Islet precursor cell (in vitro differentiated cells): ENCODE results near the gene FBXO42.
"Not testable (repeated sequence)": the region's sequence is repeated elsewhere in the genome, so short reads cannot be mapped to it uniquely, and the experiment has no call there.

ENCODE experiments used
- DNase-seq: peaks from one replicate; pipeline ENCODE4 v3.0.0-alpha.2; 2018

The FBXO42 gene

DNA sequence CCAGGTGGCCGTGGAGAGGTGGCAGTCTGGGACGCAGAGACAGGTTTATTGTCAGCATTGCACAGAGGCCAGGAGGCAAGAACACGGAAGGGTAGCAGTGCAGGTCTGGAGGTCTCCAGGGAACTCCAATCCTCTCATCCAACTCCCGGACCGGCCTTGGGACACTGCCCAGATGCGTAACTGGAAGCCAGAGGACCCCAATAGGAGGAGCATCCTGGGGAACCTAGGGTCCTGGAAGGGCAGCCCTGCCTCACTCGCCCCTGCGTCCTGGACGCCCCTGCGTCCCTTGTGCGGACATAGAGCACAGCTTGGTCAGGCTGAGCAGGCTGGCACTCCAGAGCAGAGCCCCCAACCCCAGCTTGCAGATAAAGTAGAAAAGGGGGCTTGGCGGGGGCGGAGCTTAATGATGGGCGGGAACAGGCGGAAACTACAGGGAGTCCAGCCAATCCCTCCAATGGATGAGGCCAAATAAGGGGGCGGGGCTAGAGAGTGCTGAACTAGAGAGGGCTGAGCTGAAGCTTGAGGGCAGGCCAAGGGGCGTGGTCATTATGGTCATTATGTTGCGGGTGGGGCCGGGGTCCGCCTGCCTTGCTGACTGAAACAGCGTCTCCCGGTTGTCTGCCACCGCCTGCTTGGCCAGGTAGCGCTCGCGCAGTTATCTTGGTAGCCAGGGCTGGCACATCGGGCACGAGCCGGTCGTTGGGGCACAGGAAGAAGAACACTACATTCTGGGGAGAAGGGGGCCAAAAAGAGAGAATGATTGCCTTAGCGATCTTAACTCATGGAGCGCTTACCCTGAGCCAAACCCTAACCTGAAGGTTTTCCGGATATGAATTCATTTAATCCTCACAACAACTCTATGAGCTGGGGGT is 136.2 kb downstream of the FBXO42 start:
- DNase-seq: peak; percentile 98

DNA sequence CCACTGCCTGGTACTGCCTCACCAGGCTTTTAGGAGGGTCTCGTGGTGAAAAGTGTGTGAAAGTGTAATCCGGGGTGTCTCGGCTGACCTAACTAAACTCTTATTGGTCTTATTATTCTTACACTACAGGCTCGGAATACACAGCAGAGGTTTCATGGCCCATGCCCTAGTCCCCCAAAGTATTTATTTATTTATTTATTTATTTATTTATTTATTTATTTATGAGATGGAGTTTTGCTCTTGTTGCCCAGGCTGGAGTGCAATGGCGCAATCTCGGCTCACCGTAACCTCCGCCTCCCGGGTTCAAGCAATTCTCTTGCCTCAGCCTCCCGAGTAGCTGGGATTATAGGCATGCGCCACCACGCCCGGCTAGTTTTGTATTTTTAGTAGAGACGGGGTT is 137.0 kb downstream of the FBXO42 start:
- not testable (repeated sequence) for DNase-seq

DNA sequence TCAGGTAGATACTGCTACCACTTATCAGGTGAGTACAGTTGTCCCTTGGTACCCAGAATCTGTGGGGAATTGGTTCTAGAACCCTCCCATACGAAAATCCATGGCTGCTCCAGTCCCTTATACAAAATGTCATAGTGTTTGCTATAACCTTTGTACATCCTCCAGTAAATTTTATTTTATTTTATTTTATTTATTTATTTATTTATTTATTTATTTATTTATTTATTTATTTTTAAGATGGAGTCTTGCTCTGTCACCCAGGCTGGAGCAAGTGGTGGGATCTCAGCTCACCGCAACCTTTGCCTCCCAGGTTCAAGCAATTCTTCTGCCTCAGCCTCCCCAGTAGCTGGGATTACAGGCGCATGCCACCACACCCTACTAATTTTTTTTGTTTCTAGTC is 138.7 kb downstream of the FBXO42 start:
- DNase-seq: not testable (repeated sequence)

DNA sequence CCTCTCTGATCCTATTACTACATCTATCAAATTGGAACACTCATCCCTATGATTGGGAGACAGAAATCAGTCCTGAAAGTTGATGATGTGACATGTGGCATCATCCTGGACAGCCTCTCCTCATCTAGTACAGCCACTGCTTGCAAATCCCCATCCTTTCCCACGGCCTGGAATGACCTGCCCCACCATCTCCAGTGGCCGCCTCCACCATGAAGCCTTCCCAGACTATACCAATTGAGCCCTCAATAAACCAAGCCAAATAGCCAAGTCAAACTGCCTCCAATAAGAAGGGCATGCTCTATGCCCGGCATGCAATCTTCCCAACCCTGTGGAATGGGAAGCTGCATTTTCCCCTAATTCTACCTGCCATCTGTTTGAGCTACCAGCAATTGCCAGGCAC is 139.3 kb downstream of the FBXO42 start:
- no peak for DNase-seq

DNA sequence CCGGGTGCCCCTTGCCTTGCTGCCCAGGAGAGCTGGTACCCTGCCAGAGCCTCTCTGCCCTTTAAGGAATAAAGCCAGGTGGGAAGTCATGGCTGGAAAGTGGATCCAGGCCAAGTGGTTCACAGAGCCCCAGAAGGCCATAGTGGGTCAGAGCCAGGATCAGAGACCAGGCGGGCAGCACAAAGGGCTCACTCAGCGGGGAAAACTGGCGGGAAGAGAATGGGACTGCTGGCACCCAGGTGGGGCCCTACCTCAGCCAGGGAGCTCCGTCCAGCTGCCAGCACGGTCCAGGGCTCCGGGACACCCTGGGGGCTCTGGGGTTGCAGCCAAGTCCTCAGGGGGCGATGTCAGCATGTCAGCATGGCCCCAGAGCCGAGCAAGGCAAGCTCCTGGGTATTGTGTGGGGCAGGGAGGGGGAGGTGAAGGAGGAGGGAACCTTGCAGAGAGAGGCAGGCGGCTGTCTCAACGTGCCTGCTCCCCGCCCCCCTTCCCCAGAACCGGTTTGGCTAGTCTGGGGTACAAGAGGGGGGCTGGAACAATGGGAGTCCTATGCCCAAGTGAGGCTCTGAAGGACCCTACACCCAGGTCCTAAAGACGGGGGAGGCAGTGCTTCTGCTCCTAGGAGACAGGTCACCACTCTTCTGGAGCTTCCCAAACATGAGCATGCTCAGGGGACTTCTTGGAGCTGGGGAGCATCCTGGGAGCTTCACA is 139.9 kb downstream of the FBXO42 start, which contains the start of gene ARHGEF19:
Gene ARHGEF19, minus strand, starts transcription at position 402 of the 711 bp plus-strand sequence. CDS start 3,598 bp downstream, outside the sequence.
- DNase-seq: peak; percentile 86

DNA sequence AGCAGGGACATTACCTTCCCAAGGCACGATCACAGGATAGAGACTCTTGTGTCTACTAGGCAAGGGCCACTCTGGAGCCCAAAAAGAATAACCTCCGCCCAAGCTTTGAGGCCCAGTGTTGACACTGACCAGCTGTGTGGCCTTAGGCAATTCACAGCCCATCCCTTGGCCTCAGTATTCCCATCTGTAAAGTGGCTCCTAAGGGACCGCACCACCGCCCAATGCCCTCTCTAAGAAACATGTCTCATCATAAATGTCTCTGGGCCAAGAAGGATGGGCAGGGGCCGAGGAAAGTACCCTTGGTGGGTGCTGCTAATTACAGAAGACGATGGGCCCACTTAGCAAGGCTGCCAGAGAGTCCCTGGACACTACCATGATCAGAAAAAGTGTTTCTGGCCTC is 140.5 kb downstream of the FBXO42 start:
- DNase-seq: no peak

DNA sequence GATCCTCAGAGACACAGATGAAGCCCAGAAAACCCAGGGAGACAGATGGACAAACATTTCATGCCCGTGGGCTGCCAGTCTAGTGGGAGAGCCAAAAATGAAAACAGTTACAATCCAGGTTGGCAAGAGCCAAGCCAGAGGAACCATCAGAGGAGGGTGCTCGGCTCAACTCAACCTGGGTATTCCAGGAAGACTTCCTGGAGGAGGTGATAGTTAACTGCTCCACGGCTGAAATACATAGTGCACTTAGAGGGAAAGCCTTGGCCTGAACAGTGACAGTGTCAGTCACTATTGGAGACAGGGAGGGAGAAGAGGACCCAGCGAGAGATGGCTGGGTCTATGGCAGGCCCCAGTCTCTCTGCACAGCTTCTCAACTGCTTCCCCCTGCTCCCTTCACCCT is 141.7 kb downstream of the FBXO42 start:
- peak; percentile 50 for DNase-seq

DNA sequence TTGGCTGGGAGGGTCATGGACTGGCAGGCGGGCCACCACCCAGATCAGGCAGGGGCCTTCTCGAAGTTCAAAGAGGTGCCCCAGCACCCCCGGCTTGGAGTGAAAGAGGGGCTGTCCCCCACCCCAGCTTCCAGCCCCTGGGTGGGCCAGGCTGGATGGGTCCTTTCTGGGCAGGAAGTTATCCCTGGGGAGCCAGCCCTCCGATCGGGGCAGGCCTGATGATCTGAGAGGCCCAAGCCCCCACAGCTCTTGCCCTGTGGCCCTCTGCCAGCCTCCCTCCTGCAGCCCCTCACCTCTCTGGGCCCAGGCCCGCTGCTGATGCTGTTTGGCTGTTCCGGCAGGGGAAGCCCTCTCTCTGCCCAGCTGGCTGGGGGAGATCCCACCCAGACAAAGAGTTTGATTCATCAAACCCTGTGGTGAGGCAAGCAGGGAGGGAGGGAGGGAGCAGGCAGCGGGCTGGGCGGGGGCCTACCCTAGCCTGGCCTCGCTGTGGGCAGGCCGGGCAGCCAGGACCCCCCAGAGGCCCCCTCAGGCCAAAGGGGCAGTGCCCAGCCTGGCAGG is 142.4 kb downstream of the FBXO42 start:
- no peak for DNase-seq

DNA sequence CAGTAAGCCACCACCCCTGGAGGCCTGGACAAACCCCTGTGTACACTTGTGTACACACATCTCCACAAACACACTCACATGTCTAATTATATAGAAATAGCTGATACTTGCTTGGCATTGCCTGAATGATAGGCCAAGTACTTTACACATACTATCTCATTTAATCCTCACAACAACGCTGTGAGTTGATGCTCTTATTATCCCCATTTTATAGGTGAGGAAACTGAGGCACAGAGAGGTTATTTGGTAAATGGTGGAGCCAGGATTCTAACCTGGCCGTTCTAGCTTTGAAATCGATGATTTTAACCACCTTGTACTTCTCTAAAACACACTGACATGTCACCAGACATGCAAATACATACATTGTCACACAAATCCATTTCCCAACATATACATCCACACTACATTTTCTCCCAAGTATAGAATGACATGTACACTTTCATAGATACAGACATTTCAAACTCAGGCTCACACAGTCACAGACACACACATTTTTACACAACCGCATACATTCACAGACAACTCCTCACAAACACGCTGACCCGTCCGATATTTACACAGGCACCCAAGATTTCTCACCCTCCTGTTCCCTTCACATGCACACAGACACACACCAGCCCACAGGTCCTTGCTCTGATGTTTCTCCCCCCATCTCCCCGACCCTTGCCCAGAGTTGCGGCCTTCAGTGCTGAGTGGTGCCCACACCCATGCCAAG is 143.0 kb downstream of the FBXO42 start:
- no peak for DNase-seq

DNA sequence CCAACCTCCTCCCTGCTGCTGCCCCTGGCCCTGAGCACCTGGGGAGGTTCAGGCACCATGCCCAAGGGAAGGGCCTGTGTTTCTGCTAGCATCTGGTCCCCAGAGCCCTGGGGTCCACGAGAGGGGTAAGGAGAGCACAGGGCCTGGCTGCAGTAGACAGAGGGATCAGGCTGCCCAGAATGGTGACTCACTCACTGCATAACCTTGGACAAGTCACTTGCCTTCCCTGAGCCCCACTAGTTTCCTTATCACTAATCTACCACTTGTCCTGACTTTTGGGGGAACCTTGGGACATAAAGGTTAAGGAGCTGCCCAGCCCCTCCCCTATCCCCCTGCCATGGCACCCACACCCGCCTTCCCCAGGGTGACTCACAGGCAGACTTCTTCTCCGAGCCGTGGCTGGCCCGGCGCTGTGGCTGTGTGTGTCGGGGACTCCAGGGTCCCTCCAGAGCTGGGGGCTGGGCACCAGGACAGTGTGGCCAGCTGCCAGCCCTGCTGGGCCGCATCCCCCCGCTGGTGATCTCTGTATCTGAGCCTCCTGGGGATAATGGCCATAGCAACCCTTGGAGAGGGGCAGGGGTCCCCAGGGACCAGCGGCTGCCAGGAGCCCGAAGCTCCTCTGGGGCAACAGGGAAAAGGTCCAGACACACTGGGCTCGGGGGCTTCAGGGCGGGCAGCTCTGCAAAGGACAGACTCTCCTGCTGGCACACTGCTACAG is 143.9 kb downstream of the FBXO42 start:
- DNase-seq: no peak

DNA sequence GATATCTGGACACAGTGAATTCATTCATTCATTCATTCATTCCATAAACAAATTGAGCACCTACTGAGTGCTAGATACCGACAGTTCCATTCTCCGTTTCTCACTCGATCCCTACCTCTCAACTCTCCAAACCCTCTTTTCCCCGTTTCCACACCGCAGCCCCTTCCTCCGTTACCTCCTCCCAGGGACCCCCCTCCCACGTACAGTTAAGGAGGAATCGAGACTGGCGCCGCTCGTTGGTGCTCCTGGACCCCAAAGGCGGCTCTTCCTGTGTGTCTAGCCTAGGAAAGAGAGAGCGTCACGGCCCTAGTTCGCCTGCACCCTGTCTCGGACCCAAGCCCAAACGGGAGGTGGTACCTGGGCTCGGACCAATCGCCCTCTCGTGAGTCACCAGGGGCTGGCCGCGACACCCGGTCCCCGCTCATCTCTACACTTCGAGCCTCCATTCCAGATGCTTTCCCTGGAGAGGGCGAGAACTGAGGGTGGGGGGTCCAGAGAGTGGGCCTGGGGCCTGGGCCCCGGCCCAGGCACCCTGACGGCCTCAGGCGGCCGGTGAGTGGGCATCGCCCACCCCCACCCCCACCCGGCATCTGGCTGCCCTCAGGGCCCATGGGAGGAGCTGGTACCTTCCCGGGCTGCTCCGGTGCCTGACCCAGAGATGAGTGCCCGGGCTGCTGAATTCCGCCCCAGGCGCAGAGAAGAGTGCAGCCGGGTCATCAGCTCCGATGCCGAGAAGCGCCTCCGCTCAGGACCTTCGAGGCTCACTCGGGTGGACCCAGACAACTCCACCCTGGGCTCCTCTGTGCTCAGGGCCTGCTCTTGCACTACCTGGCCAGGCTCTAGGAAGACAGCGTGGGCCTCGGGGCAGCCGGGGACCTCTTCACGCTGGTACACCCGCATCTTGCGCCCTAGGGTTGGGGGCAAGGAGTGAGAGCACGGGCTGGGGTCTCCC is 144.7 kb downstream of the FBXO42 start:
- DNase-seq: peak; percentile 78

DNA sequence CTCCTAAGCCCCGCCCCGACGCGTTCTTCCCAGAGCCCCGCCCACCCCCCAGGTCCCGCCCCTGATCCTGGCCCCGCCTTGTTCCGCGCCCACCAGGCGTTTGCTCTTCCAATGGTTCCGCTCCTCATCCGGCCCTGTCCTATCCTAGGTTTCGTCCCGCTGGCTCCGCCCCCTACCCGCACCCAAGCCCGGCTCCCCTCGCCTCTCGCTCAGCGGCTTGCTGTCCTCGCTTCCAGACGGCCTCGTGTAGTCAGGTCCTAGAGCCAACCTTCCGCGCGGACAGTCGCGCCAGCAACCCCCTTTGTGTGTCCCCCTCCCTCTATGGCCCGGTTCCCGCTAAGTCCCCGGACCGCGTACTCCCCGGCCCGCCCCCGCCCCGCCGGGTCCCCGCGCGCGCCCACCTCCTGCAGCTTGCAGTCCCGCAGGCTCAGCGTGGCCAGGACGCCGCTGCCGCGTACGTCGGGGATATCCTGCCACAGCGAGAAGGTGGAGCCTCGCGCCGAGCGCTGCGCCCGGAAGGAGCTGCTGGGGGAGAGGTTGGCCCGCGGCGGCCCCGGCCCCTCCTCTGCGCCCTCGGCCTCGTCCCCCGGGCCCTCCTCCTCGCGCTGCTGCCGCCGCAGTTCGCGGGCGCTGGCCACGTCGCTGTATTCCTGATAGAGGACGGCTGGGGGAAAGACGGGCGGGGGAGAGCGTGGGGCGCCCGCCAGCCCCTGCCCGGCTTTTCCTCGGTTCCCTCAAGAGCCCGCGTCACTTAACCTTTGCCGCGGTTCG is 145.5 kb downstream of the FBXO42 start:
- DNase-seq: peak; percentile 99

DNA sequence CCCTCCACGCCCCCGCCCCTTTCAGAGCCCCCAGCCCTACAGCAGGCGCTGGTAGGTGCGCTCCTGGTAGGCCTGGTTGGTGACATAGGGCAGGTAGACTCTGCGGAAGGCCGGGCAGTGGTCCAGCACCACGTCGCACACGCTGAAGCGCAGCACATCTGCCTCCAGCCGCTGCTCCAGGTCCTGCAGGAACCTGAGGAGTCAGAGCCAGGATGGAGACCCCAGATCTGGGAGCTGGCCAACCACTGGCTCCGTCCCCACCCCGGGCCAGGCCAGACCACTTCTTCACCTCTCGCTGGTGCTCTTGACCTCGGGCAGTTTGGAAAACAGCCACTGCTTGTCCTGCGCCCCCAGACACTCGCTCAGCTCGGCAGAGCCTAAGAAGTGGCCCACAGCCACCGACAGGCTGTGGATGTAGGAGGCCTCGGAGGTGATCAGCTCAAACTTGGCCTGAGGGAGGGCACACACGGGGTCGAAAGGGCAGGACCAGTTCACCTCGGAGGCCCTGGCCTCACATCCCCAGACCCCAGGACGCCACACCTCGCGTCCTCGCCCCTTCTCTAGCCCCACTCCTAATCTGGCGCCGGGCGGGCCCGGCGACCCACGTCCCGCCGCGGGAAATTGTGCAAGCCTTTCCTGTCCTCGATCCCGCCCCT is 146.3 kb downstream of the FBXO42 start:
- no peak for DNase-seq

DNA sequence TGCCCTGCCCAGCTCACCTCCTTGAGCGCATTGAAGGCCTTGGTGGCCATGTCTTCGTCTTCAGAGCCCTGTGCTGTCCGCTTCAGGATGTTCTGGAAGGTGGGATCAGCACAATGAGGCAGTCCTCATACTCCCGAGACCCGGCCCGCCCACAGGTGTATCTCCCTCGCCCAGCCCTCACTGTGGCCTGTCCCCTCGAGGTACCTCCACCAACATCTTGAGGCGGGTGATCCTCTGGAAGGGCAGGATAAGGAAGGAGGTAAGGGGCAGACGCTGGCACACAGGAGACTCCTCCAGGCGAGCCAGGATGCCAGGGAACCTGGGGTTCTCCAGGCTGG is 147.0 kb downstream of the FBXO42 start:
- DNase-seq: no peak

DNA sequence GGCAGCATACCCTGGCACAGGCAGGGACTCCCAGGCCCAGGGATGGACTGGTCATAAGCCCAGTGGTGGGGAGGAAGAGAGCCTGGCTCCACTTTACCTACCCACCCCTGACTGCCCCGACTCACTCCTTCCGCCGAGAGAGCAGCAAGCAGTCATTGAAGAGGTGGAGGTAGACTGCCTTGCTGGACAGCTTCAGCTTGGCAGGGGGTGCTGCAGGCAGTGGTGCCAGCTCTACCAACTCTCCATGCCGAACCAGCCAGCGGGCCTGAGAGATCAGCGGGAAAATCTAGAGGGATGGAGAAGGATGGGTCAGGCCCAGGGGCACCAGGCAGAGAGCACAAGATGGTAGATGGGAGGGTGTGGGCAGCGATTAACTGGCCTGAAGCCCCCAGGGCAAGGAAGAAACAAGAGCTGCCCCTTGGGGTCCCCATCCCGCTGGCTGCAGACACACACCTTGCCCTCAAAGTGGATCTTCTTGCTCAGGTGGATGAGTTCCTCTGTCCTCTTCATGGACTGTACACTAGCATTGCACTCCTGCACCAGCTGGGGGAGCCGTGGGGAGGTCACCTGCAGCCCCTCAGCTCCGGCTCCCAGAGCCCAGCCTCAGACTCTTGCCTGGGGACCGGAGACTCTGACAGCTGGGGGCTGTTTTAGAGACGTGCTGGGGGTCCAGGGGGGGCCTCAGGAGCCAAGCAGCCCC is 147.5 kb downstream of the FBXO42 start:
- peak; percentile 86 for DNase-seq

DNA sequence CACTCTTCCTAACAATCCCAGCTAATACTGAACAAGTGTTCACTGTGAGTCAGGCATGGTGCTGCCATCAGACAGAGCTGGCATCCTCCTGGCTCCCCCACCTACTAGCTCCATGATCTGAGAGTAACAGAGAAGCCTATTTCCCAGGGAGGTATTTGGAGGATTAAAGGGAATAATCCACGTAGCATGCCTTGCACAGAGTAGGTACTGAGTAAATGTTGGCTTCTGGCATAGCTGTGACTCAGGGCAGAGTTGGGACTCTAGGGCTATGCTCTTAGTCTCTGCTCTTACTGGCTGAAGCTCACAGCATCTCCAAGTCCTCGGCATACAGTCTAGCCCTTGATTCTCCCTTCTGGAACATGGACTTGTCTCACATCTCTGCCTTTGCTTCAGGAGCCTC is 148.1 kb downstream of the FBXO42 start:
- DNase-seq: no peak

DNA sequence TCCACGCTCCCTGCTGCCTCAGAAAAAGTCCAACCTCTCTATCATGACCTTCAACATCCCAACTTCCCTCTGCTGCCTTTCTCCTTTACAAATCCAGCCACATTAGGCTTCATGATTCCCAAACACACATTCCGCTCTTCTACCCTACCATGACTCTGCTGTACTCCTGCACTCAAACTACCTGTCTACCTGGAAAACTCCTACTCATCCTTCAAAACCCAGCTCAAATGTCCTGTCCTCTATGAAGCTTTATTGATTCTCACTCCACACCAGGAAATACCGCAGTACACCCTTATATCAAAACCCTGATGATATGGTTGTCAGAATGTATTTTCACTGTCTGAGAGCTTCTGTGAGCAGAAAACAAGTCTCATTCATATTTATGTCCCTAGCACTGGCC is 148.7 kb downstream of the FBXO42 start:
- DNase-seq: no peak

DNA sequence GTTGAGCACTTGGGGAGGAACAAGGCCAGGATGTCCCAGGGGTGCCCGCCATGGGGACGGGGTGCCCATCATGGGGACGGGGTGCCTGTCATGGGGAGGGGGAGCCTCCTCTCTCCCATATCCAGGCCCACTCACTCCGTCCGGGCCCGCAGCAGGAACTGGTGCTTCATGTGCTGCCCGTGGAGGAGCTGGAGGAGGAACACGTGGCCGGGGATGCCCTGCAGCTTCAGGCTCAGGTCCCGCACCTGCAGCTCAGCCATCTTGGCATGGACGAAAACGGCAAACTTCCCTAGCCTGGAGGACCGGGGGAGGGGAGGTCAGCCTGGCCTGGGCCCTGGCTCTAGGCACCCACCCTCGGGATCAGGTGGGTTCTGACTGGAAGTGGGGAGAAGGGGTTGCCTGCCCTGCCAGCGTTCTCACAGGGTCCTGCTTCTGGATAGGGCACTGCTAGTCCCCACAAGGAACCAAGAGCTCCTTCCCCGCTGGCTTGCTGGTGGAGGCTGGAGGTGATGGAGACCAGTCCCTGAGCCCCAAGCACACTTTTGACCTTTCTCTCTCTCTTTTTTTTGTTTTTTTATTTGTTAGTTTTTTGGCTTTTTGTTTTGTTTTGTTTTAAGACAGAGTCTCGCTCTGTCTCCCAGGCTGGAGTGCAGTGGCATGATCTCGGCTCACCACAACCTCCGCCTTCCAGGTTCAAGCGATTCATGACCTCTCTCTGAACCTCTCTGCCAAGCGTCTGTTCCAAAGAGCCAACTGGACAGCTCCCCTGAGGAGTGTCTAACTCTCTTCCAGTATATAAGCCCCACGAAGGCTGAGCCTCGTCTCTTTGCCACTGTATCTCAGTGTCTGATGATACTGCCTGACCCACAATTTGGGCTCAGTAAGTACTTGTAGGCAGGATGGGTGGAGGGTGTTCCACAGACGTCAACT is 149.7 kb downstream of the FBXO42 start:
- DNase-seq: no peak
